T-helper 17 cell (primary cell): ENCODE measurements around the gene POMZP3. TPM values are rescaled to one million over a fixed set of nuclear protein-coding genes. Genes with fewer than 3 reads are reported as not detected.
"Not testable (repeated sequence)": the region's sequence is repeated elsewhere in the genome, so short reads cannot be mapped to it uniquely, and the experiment has no call there.

Experiments used
- ATAC-seq: fragments of 150-1000 bp; cut with Tn5 transposase; 2 replicates; pipeline ENCODE4 v1.10.0; 2021; ENCODE audit warnings: mild to moderate bottlenecking, moderate library complexity
- DNase-seq, 3 donors: peaks; one replicate each; pipeline versions ENCODE4 v3.0.0 to v3.0.0-alpha.2; 2020 to 2021
- H3K9me3 ChIP-seq: one replicate; pipeline ENCODE4 v1.7.0; 2013; ENCODE audit warnings: low read length, mild to moderate bottlenecking; ENCODE audit not compliant: control insufficient read depth, poor library complexity, severe bottlenecking
- H3K27ac Mint-ChIP-seq: one replicate; pipeline ENCODE4 v1.8.0; 2022; ENCODE audit warnings: mild to moderate bottlenecking, moderate library complexity, mixed read lengths
- H3K27me3 Mint-ChIP-seq: one replicate; pipeline ENCODE4 v1.8.0; 2022; ENCODE audit warnings: mixed read lengths
- H3K36me3 Mint-ChIP-seq: one replicate; pipeline ENCODE4 v1.8.0; 2022; ENCODE audit warnings: low read depth, mixed read lengths
- H3K4me1 Mint-ChIP-seq: one replicate; pipeline ENCODE4 v1.8.0; 2022; ENCODE audit warnings: mild to moderate bottlenecking, mixed read lengths
- H3K4me3 Mint-ChIP-seq: one replicate; pipeline ENCODE4 v1.8.0; 2022; ENCODE audit warnings: mild to moderate bottlenecking, moderate library complexity, mixed read lengths
- total RNA-seq, 4 donors: library from RNA in 2 of 4; stranded (reverse) in 2 of 4; gene quantifications; one replicate each; pipeline ENCODE4 v1.2.3 and lab custom pipeline; 2022 to 2026

The POMZP3 gene
- total RNA-seq, 2 donors from 2014 or later, result 14.6 to 20.2 TPM

DNA sequence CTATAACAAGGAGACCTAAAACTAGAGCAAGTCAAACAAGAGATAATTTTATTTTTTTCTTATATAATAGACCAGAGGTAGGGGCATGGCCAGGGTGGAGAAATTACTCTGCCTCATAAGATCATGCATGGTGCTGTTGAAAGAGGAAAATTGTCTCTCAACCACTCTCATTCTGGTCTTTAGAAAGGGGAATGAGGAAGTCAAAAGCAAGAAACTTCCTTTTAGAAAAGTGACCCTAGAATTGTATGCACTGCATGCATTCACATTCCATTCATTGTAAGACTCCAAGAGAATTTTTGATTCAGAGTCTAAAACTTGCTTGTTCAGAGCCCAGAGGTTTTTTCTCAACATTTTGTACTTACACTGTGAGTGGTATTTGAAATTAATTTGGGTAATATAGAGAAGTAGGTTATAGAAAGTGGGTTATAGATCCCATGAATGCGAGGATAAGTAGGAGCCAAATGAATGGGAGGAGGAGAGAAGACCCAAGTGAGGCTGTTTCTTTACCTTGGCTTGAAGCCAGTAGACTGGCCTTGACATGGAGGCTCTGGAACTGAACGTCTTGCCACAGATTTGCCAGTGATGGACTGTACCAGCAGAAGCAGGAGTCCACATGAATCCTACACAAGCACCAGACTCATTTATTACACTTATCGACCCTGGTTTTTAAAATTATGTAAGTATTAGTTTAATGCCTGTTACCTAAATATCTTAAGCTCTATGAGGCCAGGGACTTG lies 51.0 kb downstream of the POMZP3 start:
- not testable (repeated sequence) for H3K27me3 Mint-ChIP-seq, H3K4me3 Mint-ChIP-seq, H3K36me3 Mint-ChIP-seq, H3K4me1 Mint-ChIP-seq, H3K27ac Mint-ChIP-seq, H3K9me3 ChIP-seq, ATAC-seq, DNase-seq

DNA sequence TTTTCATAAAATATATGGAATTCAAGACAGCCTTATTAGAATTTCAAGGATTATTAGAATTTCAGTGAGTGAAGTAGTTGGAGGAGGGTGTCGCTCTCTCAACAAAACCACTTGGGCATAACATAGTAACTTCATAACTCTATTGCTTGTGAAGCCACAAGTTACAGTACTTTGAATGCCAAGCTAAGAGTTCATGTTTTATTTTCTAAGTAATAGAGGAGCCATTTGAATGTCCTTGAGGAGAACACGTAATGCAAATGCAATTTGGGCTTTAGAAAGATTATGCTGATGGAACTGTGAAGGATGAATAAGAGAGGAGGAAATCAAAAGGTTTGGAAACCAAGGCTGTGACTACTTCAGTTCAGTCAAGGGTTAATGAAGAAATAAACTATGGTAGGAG lies 51.6 kb downstream of the POMZP3 start:
- H3K9me3 ChIP-seq, ATAC-seq, H3K27me3 Mint-ChIP-seq, DNase-seq, H3K4me3 Mint-ChIP-seq, H3K27ac Mint-ChIP-seq, H3K36me3 Mint-ChIP-seq, H3K4me1 Mint-ChIP-seq: not testable (repeated sequence)

DNA sequence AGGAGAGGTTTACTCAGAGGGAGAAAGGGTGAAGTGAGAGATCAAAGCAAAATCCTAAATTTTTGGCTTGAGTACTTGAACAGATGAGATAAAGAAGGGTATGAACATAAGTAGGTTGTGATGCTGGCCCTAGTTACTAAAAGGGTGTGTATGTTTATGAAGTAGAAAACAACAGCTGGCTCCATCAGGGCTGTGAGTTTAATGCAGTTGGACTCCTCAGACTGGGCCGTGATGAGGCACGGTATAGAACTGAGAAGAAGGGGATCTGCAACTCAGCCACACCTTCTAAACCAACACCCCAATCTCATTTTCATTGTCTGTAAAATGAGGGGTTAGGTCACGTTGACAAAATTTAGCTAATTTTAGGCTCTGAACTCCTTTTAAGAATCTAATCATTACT lies 54.8 kb downstream of the POMZP3 start:
- H3K9me3 ChIP-seq, DNase-seq, H3K4me3 Mint-ChIP-seq, H3K36me3 Mint-ChIP-seq, H3K27me3 Mint-ChIP-seq, H3K27ac Mint-ChIP-seq, ATAC-seq, H3K4me1 Mint-ChIP-seq: not testable (repeated sequence)

DNA sequence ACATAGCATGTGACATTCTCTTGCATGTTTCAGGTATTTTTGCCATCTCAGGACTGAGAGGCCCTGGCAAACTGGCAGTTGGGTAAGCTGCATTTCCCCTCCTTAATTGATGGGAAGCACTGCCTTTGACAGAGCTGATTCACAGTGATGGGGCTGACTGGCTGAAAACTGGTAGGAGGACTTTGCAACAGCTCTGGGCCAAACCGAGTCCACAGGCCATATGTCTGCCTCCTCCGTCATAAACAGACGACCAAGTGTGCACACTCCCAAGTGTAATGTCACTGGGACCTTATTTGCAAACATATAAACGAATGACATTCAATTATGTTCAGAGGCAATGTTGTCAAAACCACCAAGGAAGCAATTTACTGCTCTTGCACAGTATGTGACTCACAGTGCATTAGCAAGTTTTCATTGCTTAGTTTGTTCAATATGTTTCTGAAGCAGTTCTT lies 56.7 kb downstream of the POMZP3 start:
- not testable (repeated sequence) for DNase-seq, H3K36me3 Mint-ChIP-seq, H3K4me1 Mint-ChIP-seq, H3K27ac Mint-ChIP-seq, H3K9me3 ChIP-seq, H3K27me3 Mint-ChIP-seq, ATAC-seq, H3K4me3 Mint-ChIP-seq

DNA sequence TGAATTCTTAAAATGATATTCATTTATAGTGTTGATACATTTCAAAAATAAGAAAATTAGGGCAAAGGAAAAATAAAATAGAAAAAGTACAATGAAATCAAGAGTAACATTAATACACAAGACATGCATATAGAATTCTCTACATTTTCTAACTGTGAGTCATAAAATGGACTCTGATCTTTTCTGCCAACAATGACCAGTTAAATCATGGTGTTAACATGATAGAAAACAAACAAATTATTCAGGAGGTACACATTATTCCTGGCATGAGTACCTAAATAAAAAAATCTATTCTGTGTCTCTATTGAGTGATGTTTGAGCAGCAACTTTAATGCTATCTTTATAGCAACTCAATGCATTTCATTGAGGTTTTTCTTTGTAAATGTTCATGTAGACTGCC lies 58.3 kb downstream of the POMZP3 start:
- H3K27me3 Mint-ChIP-seq, H3K4me1 Mint-ChIP-seq, ATAC-seq, H3K36me3 Mint-ChIP-seq, DNase-seq, H3K9me3 ChIP-seq, H3K4me3 Mint-ChIP-seq, H3K27ac Mint-ChIP-seq: not testable (repeated sequence)

DNA sequence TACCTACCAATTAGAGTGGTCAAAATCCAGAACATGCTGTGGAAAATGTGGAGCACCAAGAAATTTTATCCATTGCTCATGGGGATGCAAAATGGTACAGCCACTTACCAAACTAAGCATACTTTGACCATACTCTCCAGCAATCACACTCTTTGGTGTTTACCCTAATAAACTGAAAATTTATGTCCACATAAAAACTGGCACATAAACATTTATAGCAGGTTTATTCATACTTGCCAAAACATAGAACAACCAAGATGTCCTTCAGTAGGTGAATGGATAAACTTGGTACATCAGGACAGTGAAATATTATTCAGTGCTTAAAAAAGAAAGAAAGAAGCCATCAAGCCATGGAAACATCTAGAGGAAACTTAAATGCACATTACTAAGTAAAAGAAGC lies 59.3 kb downstream of the POMZP3 start:
- not testable (repeated sequence) for H3K36me3 Mint-ChIP-seq, H3K27me3 Mint-ChIP-seq, H3K4me1 Mint-ChIP-seq

DNA sequence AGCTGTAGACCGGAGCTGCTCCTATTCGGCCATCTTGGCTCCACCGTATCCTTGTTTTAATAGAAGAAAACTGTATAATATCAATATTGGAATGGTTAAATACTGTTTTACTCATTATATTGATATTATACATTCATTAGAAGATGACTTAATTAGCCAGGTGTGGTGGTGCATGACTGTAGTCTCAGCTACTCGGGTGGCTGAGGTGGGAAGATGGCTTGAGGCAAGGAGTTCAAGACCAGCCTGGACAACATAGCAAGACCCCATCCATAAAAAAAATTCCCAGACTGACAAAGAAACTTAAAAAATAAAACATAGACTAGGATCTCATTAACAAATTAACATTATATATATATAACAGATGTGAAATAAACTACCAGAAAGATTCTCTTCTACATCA lies 59.8 kb downstream of the POMZP3 start:
- H3K4me3 Mint-ChIP-seq, H3K27me3 Mint-ChIP-seq, ATAC-seq, H3K9me3 ChIP-seq, DNase-seq, H3K36me3 Mint-ChIP-seq, H3K27ac Mint-ChIP-seq, H3K4me1 Mint-ChIP-seq: not testable (repeated sequence)

More for the DNA sequence above, 59.3 kb downstream of the POMZP3 start:
- ATAC-seq, DNase-seq, H3K27ac Mint-ChIP-seq, H3K9me3 ChIP-seq: not testable (repeated sequence)
- H3K4me3 Mint-ChIP-seq, result peak overlapping the region; percentile 41

DNA sequence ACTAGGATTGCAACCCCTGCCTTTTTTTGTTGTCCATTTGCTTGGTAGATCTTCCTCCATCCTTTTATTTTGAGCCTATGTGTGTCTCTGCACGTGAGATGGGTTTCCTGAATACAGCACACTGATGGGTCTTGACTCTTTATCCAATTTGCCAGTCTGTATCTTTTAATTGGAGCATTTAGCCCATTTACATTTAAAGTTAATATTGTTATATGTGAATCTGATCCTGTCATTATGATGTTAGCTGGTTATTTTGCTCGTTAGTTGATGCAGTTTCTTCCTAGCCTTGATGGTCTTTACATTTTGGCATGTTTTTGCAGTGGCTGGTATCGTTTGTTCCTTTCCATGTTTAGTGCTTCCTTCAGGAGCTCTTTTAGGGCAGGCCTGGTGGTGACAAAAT lies 62.1 kb downstream of the POMZP3 start:
- peaks cover 10% of the 10 kb centered on the region for H3K4me1 Mint-ChIP-seq
- H3K9me3 ChIP-seq, H3K4me3 Mint-ChIP-seq, H3K27ac Mint-ChIP-seq, H3K27me3 Mint-ChIP-seq, ATAC-seq, DNase-seq, H3K36me3 Mint-ChIP-seq: not testable (repeated sequence)

DNA sequence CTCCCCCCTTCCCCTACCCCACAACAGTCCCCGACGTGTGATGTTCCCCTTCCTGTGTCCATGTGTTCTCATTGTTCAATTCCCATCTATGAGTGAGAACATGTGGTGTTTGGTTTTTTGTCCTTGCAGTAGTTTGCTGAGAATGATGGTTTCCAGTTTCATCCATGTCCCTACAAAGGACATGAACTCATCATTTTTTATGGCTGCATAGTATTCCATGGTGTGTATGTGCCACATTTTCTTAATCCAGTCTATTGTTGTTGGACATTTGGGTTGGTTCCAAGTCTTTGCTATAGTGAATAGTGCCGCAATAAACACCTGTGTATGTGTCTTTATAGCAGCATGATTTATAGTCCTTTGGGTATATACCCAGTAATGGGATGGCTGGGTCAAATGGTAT lies 65.7 kb downstream of the POMZP3 start:
- peaks cover 26% of the 10 kb centered on the region for H3K4me1 Mint-ChIP-seq
- H3K27me3 Mint-ChIP-seq, result not testable (repeated sequence)

DNA sequence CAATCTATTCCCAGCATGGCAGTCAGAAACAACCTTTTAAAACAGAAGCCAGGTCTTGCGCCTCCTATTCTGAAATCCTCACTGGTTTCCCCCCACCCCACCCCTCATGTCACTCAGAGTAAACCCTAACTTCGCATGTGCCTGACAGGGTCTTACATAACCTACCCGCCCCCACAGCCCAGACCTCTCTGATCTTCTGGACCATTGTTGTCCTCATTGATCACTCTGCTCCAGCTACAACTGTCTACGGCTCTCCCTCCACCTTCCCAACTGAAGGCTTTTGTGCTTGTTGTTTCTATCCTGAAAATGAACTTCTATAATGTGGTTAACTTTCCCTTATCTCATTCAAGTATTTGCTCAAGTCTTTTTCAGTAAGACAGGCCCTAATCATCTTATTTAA lies 66.9 kb downstream of the POMZP3 start:
- not testable (repeated sequence) for H3K36me3 Mint-ChIP-seq, H3K27me3 Mint-ChIP-seq, H3K9me3 ChIP-seq, DNase-seq, H3K4me3 Mint-ChIP-seq, H3K27ac Mint-ChIP-seq, ATAC-seq
- H3K4me1 Mint-ChIP-seq, result peaks cover 28% of the 10 kb centered on the region

More for the DNA sequence above, 65.7 kb downstream of the POMZP3 start:
- not testable (repeated sequence) for H3K27ac Mint-ChIP-seq, H3K4me3 Mint-ChIP-seq, DNase-seq, H3K9me3 ChIP-seq, H3K36me3 Mint-ChIP-seq, ATAC-seq

Other genes starting within 250 kb of the POMZP3 start
- not detected for gene SSC4D, start 217.6 kb downstream of the POMZP3 start, total RNA-seq
- gene ZP3, start 202.3 kb downstream of the POMZP3 start, total RNA-seq, result 1 to 10 TPM; 6.1 to 9.9 TPM
- 10 to 100 TPM; 23.6 to 26.3 TPM for gene DTX2, start 165.6 kb downstream of the POMZP3 start, total RNA-seq
- gene UPK3B, start 116.7 kb downstream of the POMZP3 start, total RNA-seq, result 1 to 10 TPM; 1.8 to 4.4 TPM
- gene SPDYE16, start 84.0 kb downstream of the POMZP3 start, total RNA-seq, result under 1 TPM in 1 of 2 donors, not detected in 1; 0.91 TPM